ENCODE results near the gene CDC42. TPM values are rescaled to one million over a fixed set of nuclear protein-coding genes. Genes with fewer than 3 reads are reported as not detected.
"Not testable (repeated sequence)": the region's sequence is repeated elsewhere in the genome, so short reads cannot be mapped to it uniquely, and the experiment has no call there.

CDC42 gene
- total RNA-seq: 151 TPM
- long read RNA-seq, partial matches to known transcripts: 7 of 16 reads
- long read RNA-seq, other reads (novel, unspliced or antisense): 9 of 16 reads

DNA sequence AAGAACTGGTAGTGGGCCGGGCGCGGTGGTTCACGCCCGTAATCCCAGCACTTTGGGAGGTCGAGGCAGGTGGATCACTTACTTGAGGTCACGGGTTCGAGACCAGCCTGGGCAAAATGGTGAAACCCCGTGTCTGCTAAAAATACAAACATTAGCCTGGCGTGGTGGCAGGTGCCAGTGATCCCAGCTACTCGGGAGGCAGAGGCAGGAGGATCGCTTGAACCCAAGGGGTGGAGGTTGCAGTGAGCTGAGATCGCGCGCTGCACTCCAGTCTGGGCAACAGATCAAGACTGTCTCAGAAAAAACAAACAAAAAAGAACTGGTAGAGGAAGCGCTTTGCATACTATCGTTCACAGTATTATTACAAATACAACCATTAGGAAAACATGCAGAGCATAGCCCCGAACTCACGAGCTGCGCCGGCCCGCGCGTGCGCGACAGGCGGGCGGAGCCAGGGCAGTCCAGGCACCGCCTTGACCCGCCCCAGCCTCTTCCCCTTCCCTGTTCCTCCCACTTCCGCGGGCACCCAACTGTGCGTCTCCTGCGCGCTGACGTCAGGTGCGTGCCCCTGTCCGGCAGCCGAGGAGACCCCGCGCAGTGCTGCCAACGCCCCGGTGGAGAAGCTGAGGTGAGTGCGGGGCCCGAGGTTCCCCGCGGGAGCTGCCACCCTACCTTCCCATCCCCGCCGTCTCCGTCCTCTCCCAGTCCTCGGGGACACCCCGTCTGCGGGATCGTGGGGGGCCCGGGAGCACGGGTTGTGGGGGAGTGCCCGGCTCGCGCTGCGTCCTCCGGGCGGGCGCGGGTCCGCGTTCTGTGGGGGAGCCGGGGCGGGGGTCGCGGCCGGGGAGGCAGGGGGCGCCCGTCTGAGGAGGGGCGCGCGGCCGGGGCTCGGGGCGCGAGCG is at the start of gene CDC42:
Gene CDC42 (plus strand): TSS at position 595 of the 902 bp plus-strand sequence. CDS start 25,770 bp downstream, outside the sequence.
- DNase-seq (ENCODE audit: missing footprints) (peak; percentile 99), ATAC-seq (peak; percentile 98)
- intact Hi-C loops (cut with DNase I): no loop called here

DNA sequence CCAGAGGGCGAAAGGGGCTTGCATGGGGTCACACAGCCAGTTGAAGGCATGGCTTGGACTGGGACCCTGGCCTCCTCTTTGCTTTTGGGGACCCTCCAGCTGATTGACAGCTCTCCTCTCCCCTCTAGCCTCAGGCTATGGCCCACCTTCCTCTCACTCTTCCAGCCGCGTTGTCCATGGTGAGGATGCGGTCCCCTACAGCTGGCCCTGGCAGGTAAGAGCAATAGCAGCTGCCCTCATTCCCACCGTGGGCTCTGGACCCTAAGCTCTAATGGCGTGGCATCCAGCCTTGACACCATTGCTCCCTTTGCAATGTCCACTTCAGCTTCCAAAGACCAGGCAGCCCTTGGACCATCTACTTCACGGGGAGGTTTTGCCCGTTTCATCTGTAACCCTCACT is 49.6 kb upstream of the CDC42 start:
- ATAC-seq; intact Hi-C loops (cut with DNase I); DNase-seq (ENCODE audit: missing footprints): not testable (repeated sequence)

DNA sequence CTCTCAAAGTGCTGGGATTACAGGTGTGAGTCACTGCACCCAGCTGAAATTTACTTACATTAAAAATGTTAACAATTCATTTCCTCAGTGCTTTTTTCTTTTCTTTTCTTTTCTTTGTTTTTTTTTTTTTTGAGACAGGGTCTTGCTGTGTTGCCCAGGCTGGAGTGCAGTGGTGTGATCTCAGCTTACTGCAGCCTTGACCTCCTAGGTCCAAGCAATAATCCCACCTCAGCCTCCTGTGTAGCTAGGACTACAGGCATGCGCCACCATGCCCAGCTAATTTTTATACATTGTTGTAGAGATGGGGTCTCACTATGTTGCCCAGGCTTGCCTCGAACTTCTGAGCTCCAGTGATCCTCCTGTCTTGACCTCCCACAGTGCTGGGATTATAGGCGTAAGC is 48.5 kb upstream of the CDC42 start:
- intact Hi-C loops (cut with DNase I); DNase-seq (ENCODE audit: missing footprints); ATAC-seq: not testable (repeated sequence)

DNA sequence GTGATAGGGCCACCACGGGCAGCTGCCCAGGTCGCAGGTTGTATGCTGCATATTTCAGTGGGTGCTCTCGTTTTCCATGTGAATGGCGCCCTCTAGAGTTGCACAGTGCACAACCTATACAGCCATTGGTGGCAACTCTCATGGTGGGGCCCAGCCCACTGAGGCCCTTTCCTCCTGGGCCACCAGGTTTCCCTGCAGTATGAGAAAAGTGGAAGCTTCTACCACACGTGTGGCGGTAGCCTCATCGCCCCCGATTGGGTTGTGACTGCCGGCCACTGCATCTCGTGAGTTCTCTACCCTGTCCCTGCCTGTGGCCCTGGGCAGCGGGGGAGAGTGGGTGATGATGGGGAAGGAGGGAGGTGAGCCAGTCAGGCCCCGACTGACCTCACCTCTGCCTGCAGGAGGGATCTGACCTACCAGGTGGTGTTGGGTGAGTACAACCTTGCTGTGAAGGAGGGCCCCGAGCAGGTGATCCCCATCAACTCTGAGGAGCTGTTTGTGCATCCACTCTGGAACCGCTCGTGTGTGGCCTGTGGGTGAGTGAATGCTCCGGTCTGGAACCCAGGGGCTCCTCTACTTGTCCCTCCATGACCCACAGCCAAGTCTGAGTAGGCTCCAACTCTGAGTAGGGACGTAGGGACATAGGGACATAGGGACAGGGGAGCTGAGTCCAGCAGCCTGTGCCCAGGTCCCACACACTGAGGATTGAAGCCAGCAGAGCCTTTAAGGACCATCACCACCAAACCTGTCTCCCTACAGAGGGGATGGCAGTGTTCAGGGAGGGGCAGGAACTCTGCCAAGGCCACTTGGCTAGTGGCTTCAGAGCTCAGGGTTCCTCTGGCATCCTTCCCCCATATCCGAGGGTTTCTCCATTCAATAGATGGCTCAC is 47.0 kb upstream of the CDC42 start:
- peak; percentile 78 for ATAC-seq
- DNase-seq (ENCODE audit: missing footprints); intact Hi-C loops (cut with DNase I): not testable (repeated sequence)

DNA sequence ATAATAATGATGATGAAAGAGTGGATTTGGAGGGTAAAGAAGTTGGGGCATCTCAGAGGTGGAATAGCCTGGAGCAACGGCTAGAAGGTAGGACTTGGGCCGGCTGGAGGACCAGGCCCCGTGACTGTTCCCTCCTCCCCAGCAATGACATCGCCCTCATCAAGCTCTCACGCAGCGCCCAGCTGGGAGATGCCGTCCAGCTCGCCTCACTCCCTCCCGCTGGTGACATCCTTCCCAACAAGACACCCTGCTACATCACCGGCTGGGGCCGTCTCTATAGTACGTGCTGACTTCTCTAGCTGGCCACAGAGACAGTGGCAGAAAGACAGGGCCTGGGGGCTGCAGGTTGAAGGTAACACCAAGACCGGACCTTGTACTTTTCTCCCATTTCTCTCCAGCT is 45.8 kb upstream of the CDC42 start:
- intact Hi-C loops (cut with DNase I); ATAC-seq; DNase-seq (ENCODE audit: missing footprints): not testable (repeated sequence)

DNA sequence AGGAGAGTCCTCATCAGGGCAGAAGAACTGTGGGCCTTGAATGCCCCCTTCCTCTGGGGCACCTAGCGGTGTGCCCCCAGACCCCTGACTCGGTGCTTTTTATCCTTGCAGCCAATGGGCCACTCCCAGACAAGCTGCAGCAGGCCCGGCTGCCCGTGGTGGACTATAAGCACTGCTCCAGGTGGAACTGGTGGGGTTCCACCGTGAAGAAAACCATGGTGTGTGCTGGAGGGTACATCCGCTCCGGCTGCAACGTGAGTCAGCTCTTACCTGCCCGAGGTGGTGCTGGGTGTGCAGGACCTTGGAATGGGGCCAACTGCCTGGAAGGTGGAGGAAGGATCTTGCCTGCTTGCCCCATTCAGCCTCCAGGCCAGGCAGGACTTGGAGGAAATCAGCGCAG is 45.2 kb upstream of the CDC42 start:
- DNase-seq (ENCODE audit: missing footprints); intact Hi-C loops (cut with DNase I); ATAC-seq: not testable (repeated sequence)

DNA sequence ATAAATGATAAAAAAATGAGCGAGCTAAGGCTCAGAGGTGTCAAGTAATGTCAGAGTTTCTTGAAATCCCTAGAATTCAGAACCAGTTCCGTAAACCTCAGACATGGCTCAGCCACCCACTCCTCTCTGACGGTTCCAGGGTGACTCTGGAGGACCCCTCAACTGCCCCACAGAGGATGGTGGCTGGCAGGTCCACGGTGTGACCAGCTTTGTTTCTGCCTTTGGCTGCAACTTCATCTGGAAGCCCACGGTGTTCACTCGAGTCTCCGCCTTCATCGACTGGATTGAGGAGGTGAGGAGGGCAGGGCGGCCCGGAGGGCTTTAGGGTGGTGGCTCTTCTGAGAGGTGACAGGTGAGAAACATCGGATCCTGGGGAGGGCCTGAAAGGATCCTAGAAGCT is 42.9 kb upstream of the CDC42 start:
- ATAC-seq; DNase-seq (ENCODE audit: missing footprints); intact Hi-C loops (cut with DNase I): not testable (repeated sequence)

DNA sequence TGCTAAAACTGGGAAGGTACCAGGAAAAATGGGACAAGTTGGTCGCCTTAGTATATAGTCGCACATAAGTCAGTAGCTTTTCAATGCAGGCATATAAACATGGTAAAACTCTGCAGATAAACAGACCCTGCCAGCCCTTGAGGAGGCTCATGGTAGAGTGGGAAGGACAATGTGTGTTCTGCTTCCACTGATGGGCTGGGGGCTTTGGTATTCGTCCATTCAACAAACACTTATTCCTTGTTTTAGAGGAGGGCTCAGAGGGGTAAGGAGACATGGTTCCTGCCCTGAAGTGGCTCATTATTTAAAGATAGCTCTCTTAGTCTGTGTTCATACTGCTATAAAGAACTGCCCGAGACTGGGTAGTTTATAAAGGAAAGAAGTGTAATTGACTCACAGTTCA is 39.8 kb upstream of the CDC42 start:
- intact Hi-C loops (cut with DNase I); DNase-seq (ENCODE audit: missing footprints); ATAC-seq: not testable (repeated sequence)

DNA sequence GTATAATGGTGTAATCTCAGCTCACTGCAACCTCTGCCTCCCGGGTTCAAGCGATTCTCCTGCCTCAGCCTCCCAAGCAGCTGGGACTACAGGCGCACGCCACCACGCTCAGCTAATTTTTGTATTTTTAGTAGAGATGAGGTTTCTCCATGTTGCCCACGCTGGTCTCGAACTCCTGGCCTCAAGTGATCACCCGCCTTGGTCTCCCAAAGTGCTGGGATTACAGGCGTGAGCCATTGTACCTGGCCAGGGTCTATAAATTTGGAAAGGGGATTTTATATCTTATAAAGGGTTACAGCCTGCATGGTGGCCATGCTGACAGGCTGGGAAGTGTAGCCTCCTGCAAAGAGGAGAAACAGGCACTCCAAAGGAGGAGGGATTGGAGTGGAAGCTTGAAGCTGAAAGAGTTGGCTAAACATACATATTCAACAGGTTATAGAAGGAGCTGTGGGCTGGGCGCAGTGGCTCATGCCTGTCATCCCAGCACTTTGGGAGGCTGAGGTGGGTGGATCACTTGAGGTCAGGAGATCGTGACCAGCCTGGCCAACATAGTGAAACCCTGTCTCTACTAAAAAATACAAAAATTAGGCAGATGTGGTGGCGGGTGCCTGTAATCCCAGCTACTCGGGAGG is 37.8 kb upstream of the CDC42 start:
- intact Hi-C loops (cut with DNase I); DNase-seq (ENCODE audit: missing footprints); ATAC-seq: not testable (repeated sequence)

DNA sequence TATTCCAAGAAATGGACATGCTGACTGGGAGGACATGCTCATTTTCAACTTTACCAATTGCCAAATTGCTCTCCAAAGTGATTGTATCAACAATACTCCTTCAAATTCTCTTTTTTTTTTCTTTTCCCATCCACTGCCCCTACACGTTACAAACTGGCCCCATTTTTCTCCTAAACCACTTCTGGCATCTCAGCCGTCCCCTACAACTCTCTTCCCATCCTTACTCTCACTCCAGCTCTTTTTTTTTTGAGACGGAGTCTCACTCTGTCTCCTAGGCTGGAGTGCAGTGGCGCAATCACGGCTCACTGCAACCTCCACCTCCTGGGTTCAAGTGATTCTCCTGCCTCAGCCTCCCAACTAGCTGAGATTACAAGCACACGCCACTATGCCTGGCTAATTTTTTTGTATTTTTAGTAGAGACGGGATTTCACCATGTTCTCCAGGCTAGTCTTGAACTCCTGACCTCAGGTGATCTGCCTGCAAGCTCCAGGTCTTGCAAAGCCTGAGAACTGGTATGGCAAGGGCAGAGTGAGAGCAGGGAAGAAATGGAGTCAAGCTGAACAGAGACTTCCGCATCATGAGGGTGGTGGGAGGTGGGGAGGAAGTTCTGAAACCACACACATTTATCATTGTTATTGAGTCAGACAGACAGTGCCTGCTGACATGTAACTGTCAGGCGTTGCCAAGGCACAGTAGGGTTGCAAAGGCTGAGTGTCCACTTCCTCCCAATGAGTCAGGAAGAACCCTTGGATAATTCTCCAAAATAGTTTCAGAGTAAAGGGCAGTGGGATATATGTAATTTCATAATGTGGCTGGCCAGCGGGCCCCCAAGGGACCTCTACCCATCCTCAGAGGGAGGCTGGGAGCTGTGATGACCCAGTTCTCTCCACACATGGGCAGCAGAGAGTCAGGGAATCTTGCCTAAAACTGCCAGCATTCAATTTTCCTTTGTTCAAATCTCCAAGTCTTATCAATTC is 33.6 kb upstream of the CDC42 start:
- intact Hi-C loops (cut with DNase I): no loop called here
- no peak for DNase-seq (ENCODE audit: missing footprints)
- peak; percentile 67 for ATAC-seq

DNA sequence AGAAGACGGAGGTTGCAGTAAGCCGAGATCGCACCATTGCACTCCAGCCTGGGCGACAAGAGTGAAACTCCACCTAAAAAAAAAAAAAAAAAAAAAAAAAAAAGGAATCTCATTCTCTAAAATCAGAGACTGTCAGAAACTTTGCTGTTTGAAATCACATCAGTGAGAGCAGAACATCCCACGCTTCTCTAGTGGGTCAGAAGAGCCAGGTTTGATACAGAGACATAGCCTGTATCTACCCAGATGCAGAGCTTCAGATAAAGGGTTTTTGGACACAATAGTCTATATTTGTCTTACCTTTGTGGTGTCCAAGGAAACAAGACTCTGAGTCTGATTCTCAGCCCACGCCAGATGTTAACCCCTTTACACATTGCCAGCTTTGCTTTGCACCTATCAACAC is 31.4 kb upstream of the CDC42 start:
- DNase-seq (ENCODE audit: missing footprints): no peak
- no peak for ATAC-seq
- intact Hi-C loops (cut with DNase I): no loop called here

DNA sequence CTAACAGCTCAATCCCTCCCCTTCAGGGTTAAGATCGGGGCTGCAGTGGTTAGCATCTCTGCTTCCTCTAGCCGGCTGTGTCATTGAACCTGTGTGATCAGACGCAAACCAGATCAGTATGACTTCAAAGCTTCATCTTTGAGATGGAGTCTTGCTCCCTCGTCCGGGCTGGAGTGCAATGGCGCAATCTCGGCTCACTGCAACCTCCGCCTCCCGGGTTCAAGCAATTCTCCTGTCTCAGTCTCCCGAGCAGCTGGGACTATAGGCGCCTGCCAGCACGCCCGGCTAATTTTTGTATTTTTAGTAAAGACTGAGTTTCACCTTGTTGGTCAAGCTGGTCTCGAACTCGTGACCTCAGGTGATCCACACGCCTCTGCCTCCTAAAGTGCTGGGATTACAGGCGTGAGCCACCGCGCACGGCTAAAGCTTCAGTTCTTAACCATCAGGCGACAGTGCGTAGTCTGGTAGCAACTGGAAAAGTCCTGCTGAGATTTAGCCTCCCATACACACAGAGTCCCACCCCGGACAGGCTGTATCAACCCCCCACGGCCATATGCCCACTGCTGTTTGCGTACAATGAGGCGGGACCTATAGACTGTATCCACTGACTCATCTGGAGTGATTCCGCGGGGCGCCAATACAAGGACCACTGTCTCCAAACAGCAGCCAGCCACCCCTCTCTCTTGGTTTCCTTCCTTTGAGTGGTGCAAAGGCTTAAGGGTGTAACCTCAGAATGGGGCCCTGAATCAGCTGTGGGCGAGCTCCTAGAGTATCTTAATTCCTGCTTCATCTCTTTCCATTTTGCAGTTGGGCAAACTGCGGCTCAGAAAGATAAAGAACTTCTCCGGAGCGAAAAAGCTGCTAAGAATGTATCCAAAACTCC is 27.8 kb upstream of the CDC42 start:
- peak; percentile 66 for ATAC-seq
- DNase-seq (ENCODE audit: missing footprints): peak; percentile 79
- intact Hi-C loops (cut with DNase I): loop anchor here (1.0 kb wide), 1 partner anchor 241 kb away; the partner anchor contains the start of gene USP48

DNA sequence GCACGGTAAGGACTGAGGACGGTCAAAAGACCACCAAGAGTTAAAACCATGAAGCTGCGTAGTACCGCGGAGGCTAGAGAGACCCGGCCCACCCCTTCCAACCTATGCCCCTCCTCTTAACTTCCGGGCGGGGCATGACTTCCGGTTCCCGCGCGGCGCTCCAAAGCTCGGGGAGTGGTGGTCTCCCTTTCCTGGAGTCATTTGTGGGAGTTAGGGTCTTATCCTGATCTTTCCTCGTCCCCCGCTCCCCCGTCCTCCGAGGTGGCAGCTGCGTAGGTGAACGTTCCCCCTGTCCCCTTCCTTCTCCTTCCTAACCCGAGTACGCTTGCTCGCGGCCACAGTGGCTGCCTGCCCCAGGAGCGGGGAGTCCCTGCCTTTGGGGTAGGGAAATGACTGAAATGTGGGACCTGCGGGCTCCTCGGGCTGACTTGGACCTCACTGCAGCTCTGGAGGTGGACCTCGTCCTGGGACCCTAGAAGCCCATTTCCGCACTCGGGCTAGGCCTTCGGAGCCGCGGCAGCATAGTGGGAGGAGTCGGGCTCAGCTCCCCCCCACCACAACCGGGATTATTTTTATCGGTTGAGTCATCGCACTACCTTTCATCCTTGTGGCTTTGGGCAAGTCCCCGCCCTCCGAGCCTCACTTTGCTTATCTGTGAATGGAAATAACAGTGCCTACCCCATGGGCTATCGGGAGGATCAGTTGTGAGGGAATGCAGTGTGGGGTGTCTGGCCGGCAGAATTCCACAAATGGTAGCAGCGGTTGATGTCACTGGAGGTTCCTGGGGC is 26.9 kb upstream of the CDC42 start:
- DNase-seq (ENCODE audit: missing footprints): peak; percentile 90
- intact Hi-C loops (cut with DNase I): loop anchor here (1.0 kb wide), 1 partner anchor 242 kb away; the partner anchor contains the start of gene USP48
- peak; percentile 97 for ATAC-seq

DNA sequence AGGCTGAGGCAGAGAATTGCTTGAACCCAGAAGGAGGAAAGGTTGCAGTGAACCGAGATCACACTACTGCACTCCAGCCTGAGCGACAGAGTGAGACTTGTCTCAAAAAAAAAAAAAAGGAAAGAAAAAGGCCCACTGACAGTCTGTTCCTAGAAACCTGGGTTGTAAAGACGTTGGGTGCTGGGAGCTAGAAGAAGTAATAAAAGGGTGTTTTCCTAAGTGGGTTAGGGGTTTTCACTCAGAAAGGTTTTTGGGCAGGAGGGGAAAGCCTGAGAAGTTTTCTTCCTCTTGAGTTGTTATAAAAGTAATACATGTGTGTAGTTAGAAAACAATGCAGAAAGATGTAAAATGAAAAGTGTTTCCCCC is 25.6 kb upstream of the CDC42 start:
- intact Hi-C loops (cut with DNase I): no loop called here
- ATAC-seq: no peak

DNA sequence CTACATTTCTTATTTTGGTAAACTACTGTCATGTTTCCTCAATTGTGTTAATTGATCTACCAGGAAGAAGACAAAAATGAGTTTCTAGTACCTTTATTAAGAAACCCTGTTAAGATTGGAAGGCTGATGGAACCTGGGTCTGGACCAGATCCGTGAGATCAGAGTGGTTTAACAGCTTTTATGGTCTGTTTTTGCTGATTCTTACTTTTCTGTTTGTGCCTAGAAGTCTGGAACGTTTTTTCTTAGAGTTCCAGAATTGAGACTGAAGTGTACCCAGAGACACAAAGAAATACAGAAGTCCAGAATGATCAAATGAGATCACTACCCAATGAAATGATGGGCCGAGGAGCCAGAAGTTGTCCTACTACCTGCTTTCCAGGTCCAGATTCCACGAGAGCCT is 22.5 kb upstream of the CDC42 start:
- intact Hi-C loops (cut with DNase I): no loop called here
- ATAC-seq: no peak
- no peak for DNase-seq (ENCODE audit: missing footprints)

More for the DNA sequence above, 25.6 kb upstream of the CDC42 start:
- DNase-seq (ENCODE audit: missing footprints): no peak

DNA sequence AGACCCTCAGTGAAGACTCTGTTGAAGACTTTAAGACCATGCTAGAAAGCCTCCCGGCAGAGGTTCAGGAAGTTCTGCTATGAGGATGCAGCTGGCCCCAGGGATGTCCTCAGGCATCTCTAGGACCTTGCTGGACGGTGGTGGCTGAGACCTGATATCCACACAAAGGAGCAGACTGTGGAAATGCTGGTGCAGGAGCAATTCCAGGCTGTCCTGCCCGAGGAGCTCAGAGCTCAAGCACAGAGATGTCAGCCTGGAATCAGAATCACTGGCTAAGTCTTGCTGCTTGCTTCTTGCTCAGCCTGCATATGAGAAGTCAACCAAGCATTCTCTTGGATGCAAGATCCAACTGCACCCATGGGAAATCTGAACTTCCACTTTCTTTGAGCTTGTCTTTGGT is 22.0 kb upstream of the CDC42 start:
- no peak for DNase-seq (ENCODE audit: missing footprints)
- intact Hi-C loops (cut with DNase I): no loop called here
- no peak for ATAC-seq

All from Right ventricle myocardium inferior (tissue), 1 donor.